Ascending aorta (tissue), 2 donors: Measurements from ENCODE around the gene TBCE. TPM values are rescaled to one million over a fixed set of nuclear protein-coding genes. Genes with fewer than 3 reads are reported as not detected.

Source experiments
- DNase-seq, 2 donors: peaks; one replicate each; pipeline ENCODE4 v3.0.0-alpha.2; 2019; ENCODE audit warnings: low spot score in 2 of 2
- H3K27ac ChIP-seq, 2 donors: fragments of 200-600 bp; sonication (generic); one replicate each; pipeline ENCODE4 v1.5.1; 2016 to 2017; ENCODE audit warnings: mild to moderate bottlenecking in 1 of 2
- H3K27me3 ChIP-seq: fragments of 200-600 bp; sonication (generic); one replicate; pipeline ENCODE4 v1.5.1; 2017
- H3K36me3 ChIP-seq, 2 donors: fragments of 200-600 bp; sonication (generic); one replicate each; pipeline ENCODE4 v1.5.1; 2016
- H3K4me1 ChIP-seq, 2 donors: fragments of 200-600 bp; sonication (generic); one replicate each; pipeline ENCODE4 v1.5.1; 2016 to 2017; ENCODE audit warnings: mild to moderate bottlenecking in 1 of 2
- H3K4me3 ChIP-seq, 2 donors: fragments of 200-600 bp; sonication (generic); one replicate each; pipeline ENCODE4 v1.5.1; 2016 to 2017; ENCODE audit warnings: mild to moderate bottlenecking in 1 of 2
- H3K9me3 ChIP-seq, 2 donors: fragments of 200-600 bp; sonication (generic); one replicate each; pipeline ENCODE4 v1.5.1; 2016
- intact Hi-C: fragments of 100-400 bp; cut with DNase I; formaldehyde crosslinking; loops from one replicate; pipeline ENCODE4 v1.15.1; 2023
- total RNA-seq: library from RNA; depleted of rRNA; stranded (reverse); fragments of >200 nt; gene quantifications from one replicate; pipeline ENCODE4 v1.1.0, GENCODE V29; 2016
- TF ChIP-seq, protein P1 (sequence below), 3 experiments: fragments of 200-600 bp in 2 of 3; fragments of 450-650 bp in 1 of 3; sonication (generic) in 2 of 3; IDR thresholded peaks; one replicate each; pipeline ENCODE4 v1.5.1; 2016 to 2019; ENCODE audit warnings: antibody characterized with exemption in 3 of 3, mild to moderate bottlenecking in 1 of 3, moderate library complexity in 1 of 3

TBCE gene
- total RNA-seq, 1 donor from 2014 or later: 67.8 TPM

DNA sequence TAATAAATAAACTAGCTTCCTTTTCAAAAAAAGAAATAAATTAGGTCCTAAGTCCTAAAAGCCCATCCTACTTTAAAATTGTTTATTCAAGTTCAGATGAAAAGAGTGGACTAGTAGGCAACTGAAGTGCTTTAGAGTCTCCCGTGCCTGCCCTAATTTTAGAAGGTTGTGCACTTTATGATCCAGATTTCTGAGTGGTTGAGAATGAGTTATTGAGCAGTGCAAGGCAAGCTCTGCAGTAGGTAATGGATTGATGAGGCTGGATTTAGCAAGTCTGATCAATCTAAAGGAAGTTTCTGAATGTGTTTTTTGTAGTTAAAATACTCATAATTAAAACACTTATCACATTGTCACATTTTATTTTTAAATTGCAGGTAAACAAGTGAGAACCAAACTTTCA lies 25.9 kb upstream of the TBCE start:
- DNase-seq: no peak
- H3K36me3 ChIP-seq: peaks cover 23 to 58% of the 10 kb centered on the region in 2 donors
- intact Hi-C loops: no loop called here
- TF ChIP-seq, protein P1, sequence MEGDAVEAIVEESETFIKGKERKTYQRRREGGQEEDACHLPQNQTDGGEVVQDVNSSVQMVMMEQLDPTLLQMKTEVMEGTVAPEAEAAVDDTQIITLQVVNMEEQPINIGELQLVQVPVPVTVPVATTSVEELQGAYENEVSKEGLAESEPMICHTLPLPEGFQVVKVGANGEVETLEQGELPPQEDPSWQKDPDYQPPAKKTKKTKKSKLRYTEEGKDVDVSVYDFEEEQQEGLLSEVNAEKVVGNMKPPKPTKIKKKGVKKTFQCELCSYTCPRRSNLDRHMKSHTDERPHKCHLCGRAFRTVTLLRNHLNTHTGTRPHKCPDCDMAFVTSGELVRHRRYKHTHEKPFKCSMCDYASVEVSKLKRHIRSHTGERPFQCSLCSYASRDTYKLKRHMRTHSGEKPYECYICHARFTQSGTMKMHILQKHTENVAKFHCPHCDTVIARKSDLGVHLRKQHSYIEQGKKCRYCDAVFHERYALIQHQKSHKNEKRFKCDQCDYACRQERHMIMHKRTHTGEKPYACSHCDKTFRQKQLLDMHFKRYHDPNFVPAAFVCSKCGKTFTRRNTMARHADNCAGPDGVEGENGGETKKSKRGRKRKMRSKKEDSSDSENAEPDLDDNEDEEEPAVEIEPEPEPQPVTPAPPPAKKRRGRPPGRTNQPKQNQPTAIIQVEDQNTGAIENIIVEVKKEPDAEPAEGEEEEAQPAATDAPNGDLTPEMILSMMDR (IDR thresholded peaks at IDR 0.05): no peak
- H3K9me3 ChIP-seq: no peaks in the 10 kb centered on the region
- H3K4me1 ChIP-seq: no peaks in the 10 kb centered on the region
- H3K4me3 ChIP-seq: no peak overlapping the region
- H3K27me3 ChIP-seq: no peaks in the 10 kb centered on the region
- H3K27ac ChIP-seq: no peak overlapping the region

DNA sequence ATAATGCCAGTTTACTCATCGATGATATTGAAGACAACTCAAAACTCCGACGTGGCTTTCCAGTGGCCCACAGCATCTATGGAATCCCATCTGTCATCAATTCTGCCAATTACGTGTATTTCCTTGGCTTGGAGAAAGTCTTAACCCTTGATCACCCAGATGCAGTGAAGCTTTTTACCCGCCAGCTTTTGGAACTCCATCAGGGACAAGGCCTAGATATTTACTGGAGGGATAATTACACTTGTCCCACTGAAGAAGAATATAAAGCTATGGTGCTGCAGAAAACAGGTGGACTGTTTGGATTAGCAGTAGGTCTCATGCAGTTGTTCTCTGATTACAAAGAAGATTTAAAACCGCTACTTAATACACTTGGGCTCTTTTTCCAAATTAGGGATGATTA lies 25.2 kb upstream of the TBCE start:
- Histone ChIP-seq H3K4me3 (no peak overlapping the region), H3K36me3 (peaks cover 16 to 56% of the 10 kb centered on the region in 2 donors), H3K27ac (no peak overlapping the region), H3K27me3 (no peaks in the 10 kb centered on the region), H3K4me1 (no peaks in the 10 kb centered on the region), H3K9me3 (no peaks in the 10 kb centered on the region)
- TF ChIP-seq, protein P1 (IDR thresholded peaks at IDR 0.05): no peak
- intact Hi-C loops: no loop called here
- no peak for DNase-seq

DNA sequence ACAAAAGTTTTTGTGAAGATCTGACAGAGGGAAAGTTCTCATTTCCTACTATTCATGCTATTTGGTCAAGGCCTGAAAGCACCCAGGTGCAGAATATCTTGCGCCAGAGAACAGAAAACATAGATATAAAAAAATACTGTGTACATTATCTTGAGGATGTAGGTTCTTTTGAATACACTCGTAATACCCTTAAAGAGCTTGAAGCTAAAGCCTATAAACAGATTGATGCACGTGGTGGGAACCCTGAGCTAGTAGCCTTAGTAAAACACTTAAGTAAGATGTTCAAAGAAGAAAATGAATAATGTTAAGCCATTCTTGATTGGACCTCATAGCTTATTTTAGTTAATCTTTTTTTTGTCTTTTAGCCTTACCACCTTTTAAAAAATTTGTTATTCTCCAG lies 24.8 kb upstream of the TBCE start:
- no peak overlapping the region for H3K4me3 ChIP-seq
- TF ChIP-seq, protein P1 (IDR thresholded peaks at IDR 0.05): no peak
- no peak overlapping the region for H3K27ac ChIP-seq
- intact Hi-C loops: no loop called here
- H3K9me3 ChIP-seq: no peaks in the 10 kb centered on the region
- DNase-seq: no peak
- H3K27me3 ChIP-seq: no peaks in the 10 kb centered on the region
- H3K36me3 ChIP-seq: peaks cover 15 to 51% of the 10 kb centered on the region in 2 donors
- no peaks in the 10 kb centered on the region for H3K4me1 ChIP-seq

- H3K4me1 ChIP-seq: no peaks in the 10 kb centered on the region
- intact Hi-C loops: no loop called here
- TF ChIP-seq, protein P1 (IDR thresholded peaks at IDR 0.05): no peak
- no peaks in the 10 kb centered on the region for H3K9me3 ChIP-seq
- H3K36me3 ChIP-seq: peaks cover 15 to 41% of the 10 kb centered on the region in 2 donors
- no peak overlapping the region for H3K27ac ChIP-seq
- H3K27me3 ChIP-seq: no peaks in the 10 kb centered on the region
- DNase-seq: no peak
- no peak overlapping the region for H3K4me3 ChIP-seq
Observed at GRCh38 chr1:235343726-235344125, 23.5 kb upstream of the TBCE start.

DNA sequence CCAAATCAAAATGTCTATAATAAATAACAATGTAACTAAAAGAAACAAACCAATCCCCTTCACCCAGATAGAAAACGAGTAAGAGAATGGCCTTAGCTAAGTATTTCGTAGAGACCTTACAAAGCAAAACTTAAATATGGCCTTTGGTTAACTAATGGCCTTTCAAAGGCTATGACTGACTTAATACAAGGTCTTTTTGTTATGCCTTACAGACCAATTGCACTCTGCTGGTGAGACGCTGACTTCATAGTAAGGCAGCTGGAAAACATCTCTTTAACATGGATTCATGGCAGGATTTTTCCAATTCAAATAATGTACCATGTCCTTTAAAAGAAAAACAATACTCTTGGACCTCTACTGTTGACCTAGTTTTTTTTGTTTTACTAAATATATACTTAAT lies 15.8 kb upstream of the TBCE start:
- Histone ChIP-seq H3K36me3 (peaks cover 0 to 2% of the 10 kb centered on the region in 2 donors), H3K9me3 (no peaks in the 10 kb centered on the region), H3K4me1 (no peaks in the 10 kb centered on the region), H3K27me3 (no peaks in the 10 kb centered on the region), H3K27ac (no peak overlapping the region), H3K4me3 (no peak overlapping the region)
- no peak for DNase-seq
- intact Hi-C loops: no loop called here
- TF ChIP-seq, protein P1 (IDR thresholded peaks at IDR 0.05): no peak

DNA sequence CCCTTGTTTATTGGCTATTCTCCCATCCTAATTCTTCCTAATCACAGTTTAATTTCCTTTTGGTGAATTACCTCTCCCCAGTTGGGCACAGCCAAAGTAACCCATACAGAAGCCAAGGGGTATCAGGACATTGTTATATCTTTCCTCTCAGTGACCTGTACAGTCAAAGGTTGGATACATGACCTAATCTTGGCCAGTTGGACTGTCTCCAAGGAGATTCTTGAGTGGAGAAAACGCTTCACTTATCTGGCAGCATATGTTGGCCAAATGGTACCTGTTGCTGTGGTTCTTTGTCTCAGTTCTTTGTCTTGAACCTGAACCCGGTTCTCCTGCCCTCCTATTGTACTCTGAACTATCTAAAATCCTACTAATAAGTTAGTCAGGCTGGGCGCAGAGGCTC lies 15.3 kb upstream of the TBCE start:
- Histone ChIP-seq H3K4me3 (no peak overlapping the region), H3K4me1 (no peaks in the 10 kb centered on the region), H3K27ac (no peak overlapping the region), H3K9me3 (no peaks in the 10 kb centered on the region), H3K36me3 (no peaks in the 10 kb centered on the region), H3K27me3 (no peaks in the 10 kb centered on the region)
- TF ChIP-seq, protein P1 (IDR thresholded peaks at IDR 0.05): no peak
- no peak for DNase-seq
- intact Hi-C loops: no loop called here
